Measurements from ENCODE around the gene FOXN3.

Gene FOXN3

GRCh38 chr14:89425931-89426330, 8.9 kb upstream of the FOXN3 start:
- FAIRE-seq: no peak

DNA sequence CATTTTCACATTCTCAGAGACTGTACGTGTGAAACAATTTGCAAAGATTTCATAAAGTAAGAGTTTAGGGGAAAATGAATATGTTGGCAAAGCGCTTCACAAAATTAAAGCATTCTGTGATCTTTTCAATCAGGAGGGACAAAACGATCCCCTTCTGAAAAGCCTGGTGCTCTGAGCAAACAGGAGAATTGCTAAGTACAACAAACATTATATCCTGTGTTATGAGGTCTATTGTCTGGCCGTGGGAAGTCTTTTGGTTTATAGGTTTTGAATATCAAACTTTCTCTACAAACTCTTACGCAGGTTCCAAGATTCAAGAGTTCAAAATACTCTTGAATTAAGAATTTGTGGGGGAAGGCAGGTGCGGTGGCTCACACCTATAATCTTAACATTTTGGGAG, 7.2 kb upstream of the FOXN3 start:
- TF ChIP-seq CTCF (IDR thresholded peaks at IDR 0.05; ENCODE audit: insufficient read depth, missing control alignments): no peak
- no peak for FAIRE-seq

More at GRCh38 chr14:89425931-89426330, 8.9 kb upstream of the FOXN3 start:
- TF ChIP-seq CTCF (IDR thresholded peaks at IDR 0.05; ENCODE audit: insufficient read depth, missing control alignments): no peak
- no peak for DNase-seq (ENCODE audit: insufficient read length, low spot score)

GRCh38 chr14:89422952-89423345, 5.9 kb upstream of the FOXN3 start:
- no peak for FAIRE-seq
- TF ChIP-seq CTCF (IDR thresholded peaks at IDR 0.05; ENCODE audit: insufficient read depth, missing control alignments): no peak
- DNase-seq (ENCODE audit: insufficient read length, low spot score): no peak

More for the DNA sequence above, 7.2 kb upstream of the FOXN3 start:
- DNase-seq (ENCODE audit: insufficient read length, low spot score): no peak

DNA sequence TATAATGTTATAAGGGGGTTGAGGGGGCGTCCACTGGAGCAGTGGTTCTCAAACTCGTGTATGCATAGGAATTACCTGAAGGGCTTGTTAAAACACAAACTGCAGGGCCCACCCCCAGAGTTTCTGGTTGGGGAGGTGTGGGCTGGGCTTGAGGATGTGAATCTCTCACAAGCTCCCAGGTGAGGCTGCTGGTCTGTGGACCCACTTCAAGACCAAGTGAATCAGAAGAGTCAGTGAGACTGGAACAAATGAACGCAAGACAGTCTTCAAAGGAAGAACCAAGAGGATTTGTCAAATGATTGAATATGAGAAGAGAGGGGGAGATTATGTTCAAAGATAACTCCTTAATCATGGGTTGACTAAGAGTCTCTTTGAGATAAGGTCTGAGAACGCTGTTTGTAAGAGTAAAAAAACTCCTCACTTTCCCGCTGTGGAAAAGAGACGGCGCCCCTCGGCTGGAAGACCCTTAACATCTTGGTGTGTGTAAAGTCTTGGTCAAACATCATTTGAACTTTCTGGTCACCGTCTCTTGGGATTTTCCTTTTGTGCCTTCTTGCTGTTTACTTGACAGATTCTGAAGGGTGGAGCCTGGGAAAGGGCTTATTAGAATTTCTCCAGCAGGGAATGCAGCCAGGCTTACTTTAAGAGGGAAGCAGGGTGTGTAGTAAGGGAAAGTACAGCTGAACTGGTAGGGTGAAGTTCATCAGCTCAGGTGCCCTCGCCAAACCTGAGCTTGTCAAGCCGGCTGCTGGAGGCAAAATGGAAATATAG, 5.3 kb upstream of the FOXN3 start:
- TF ChIP-seq CTCF (IDR thresholded peaks at IDR 0.05; ENCODE audit: insufficient read depth, missing control alignments): no peak
- DNase-seq (ENCODE audit: insufficient read length, low spot score) (no peak), FAIRE-seq (no peak)

DNA sequence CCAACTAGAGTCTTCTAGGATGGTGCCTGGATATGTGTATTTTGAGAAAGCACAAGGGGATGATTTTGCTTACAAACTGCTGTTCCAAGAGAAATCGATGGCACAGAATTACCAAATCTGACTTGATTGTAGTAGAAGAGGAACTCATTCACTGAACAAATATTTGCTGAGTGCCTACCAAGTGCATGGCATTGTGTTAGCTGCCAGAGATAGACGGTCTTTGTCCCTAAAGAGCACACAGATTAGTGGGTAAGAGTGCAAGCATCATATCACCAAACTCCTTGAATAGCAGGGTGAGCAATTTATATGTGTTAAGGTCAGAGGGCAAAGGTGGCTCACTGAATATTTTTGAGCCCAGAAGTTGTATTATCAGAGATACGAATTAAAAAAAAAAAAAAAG, 3.5 kb upstream of the FOXN3 start:
- DNase-seq (ENCODE audit: insufficient read length, low spot score) (no peak), FAIRE-seq (no peak)
- no peak for TF ChIP-seq CTCF (IDR thresholded peaks at IDR 0.05; ENCODE audit: insufficient read depth, missing control alignments)

GRCh38 chr14:89419973-89420482, 3.0 kb upstream of the FOXN3 start:
- DNase-seq (ENCODE audit: insufficient read length, low spot score) (no peak), FAIRE-seq (no peak)
- TF ChIP-seq CTCF (IDR thresholded peaks at IDR 0.05; ENCODE audit: insufficient read depth, missing control alignments): no peak

GRCh38 chr14:89418976-89419375, 1.9 kb upstream of the FOXN3 start:
- TF ChIP-seq CTCF (IDR thresholded peaks at IDR 0.05; ENCODE audit: insufficient read depth, missing control alignments): no peak
- DNase-seq (ENCODE audit: insufficient read length, low spot score): no peak
- FAIRE-seq: no peak

All from D721Med (cell line).